Mesendoderm (in vitro differentiated cells): ENCODE measurements around the gene FANCG.

Experiments
- DNase-seq: peaks from one replicate; pipeline ENCODE4 v3.0.0; 2013
- H2AK5ac ChIP-seq: 2 replicates; pipeline ENCODE4 v1.6.1; 2013; ENCODE audit warnings: low read length, inconsistent platforms
- H2BK120ac ChIP-seq: 2 replicates; pipeline ENCODE4 v1.6.1; 2013; ENCODE audit warnings: low read depth, mild to moderate bottlenecking, low read length, moderate library complexity, mixed read lengths
- H2BK15ac ChIP-seq: replicated peaks from 2 replicates; pipeline ENCODE4 v1.6.1; 2013; ENCODE audit warnings: low read depth, mild to moderate bottlenecking, moderate library complexity
- H2BK5ac ChIP-seq: 2 replicates; pipeline ENCODE4 v1.6.1; 2013; ENCODE audit warnings: low read length, inconsistent platforms
- H3K18ac ChIP-seq: 2 replicates; pipeline ENCODE4 v1.6.1; 2013; ENCODE audit warnings: mild to moderate bottlenecking, low read length, mixed read lengths
- H3K23ac ChIP-seq: one replicate; pipeline ENCODE4 v1.6.1; 2013; ENCODE audit warnings: low read length
- H3K27ac ChIP-seq: 2 replicates; pipeline ENCODE4 v1.5.1; 2013; ENCODE audit warnings: low read depth, mild to moderate bottlenecking, inconsistent platforms, low read length, moderate library complexity
- H3K27me3 ChIP-seq: 2 replicates; pipeline ENCODE4 v1.6.1; 2013; ENCODE audit warnings: low read length, control low read depth, mild to moderate bottlenecking, inconsistent platforms; ENCODE audit not compliant: insufficient read depth, poor library complexity
- H3K36me3 ChIP-seq: 2 replicates; pipeline ENCODE4 v1.6.1; 2013; ENCODE audit warnings: low read length, inconsistent platforms; ENCODE audit not compliant: control insufficient read depth, insufficient read depth
- H3K4ac ChIP-seq: one replicate; pipeline ENCODE4 v1.6.1; 2013; ENCODE audit warnings: low read depth, mild to moderate bottlenecking, low read length, moderate library complexity
- H3K4me1 ChIP-seq: 2 replicates; pipeline ENCODE4 v1.6.1; 2013; ENCODE audit warnings: low read depth, low read length, inconsistent platforms; ENCODE audit not compliant: control insufficient read depth
- H3K4me2 ChIP-seq: 2 replicates; pipeline ENCODE4 v1.6.1; 2013; ENCODE audit warnings: low read length
- H3K4me3 ChIP-seq: 2 replicates; pipeline ENCODE4 v1.5.1; 2013; ENCODE audit warnings: mild to moderate bottlenecking, low read length
- H3K56ac ChIP-seq: one replicate; pipeline ENCODE4 v1.6.1; 2013; ENCODE audit warnings: low read length
- H3K79me1 ChIP-seq: 2 replicates; pipeline ENCODE4 v1.6.1; 2013; ENCODE audit warnings: low read length, inconsistent platforms
- H3K79me2 ChIP-seq: 2 replicates; pipeline ENCODE4 v1.6.1; 2013; ENCODE audit warnings: mild to moderate bottlenecking, low read length; ENCODE audit not compliant: control insufficient read depth, insufficient read depth
- H3K9ac ChIP-seq: 2 replicates; pipeline ENCODE4 v1.6.1; 2013; ENCODE audit warnings: low read length, inconsistent platforms
- H4K5ac ChIP-seq: one replicate; pipeline ENCODE4 v1.6.1; 2013; ENCODE audit warnings: low read length
- H4K8ac ChIP-seq: one replicate; pipeline ENCODE4 v1.6.1; 2013; ENCODE audit warnings: low read depth, mild to moderate bottlenecking, control low read depth, low read length, moderate library complexity
- WGBS: extraction: QIAGEN DNeasy Blood & Tissue Kit; methylation state at CpG from one replicate; pipeline ENCODE4 v1.1.7; 2013; ENCODE audit warnings: low lambda C conversion rate, missing lambda C conversion rate; ENCODE audit not compliant: insufficient coverage; ENCODE audit errors: extremely low coverage; 5-methylcytosine and 5-hydroxymethylcytosine counted together

The FANCG gene

GRCh38 chr9:35060548-35061207 lies 19.1 kb downstream of the FANCG start:
- H2BK120ac ChIP-seq = no peak overlapping the region
- H3K79me1 ChIP-seq = peaks cover 34% of the 10 kb centered on the region
- H3K4me2 ChIP-seq = no peak overlapping the region

GRCh38 chr9:35059438-35059837 lies 20.3 kb downstream of the FANCG start:
- H3K4me3 ChIP-seq = no peak overlapping the region
- H4K8ac ChIP-seq = no peak overlapping the region
- H4K5ac ChIP-seq = no peak overlapping the region
- H3K27ac ChIP-seq = no peak overlapping the region
- no peak overlapping the region for H2BK5ac ChIP-seq
- H3K79me1 ChIP-seq = peaks cover 28% of the 10 kb centered on the region
- no peak overlapping the region for H3K4me2 ChIP-seq
- no peak overlapping the region for H3K23ac ChIP-seq
- no peaks in the 10 kb centered on the region for H3K79me2 ChIP-seq
- no CpG with 5 or more reads among the region's 10 CpGs for WGBS
- no peak overlapping the region for H3K4ac ChIP-seq
- no peak overlapping the region for H2BK120ac ChIP-seq
- no peak for DNase-seq
- no peak overlapping the region for H3K56ac ChIP-seq
- H3K9ac ChIP-seq = no peak overlapping the region
- no peaks in the 10 kb centered on the region for H3K27me3 ChIP-seq
- peaks cover 63% of the 10 kb centered on the region for H3K36me3 ChIP-seq
- no peak overlapping the region for H2BK15ac ChIP-seq
- no peak overlapping the region for H2AK5ac ChIP-seq
- no peaks in the 10 kb centered on the region for H3K4me1 ChIP-seq
- no peak overlapping the region for H3K18ac ChIP-seq

More at GRCh38 chr9:35060548-35061207, 19.1 kb downstream of the FANCG start:
- no peak overlapping the region for H3K23ac ChIP-seq
- H3K56ac ChIP-seq = no peak overlapping the region
- no peak overlapping the region for H2AK5ac ChIP-seq
- peaks cover 4% of the 10 kb centered on the region for H3K79me2 ChIP-seq
- H3K9ac ChIP-seq = no peak overlapping the region
- H4K5ac ChIP-seq = no peak overlapping the region
- H3K18ac ChIP-seq = no peak overlapping the region
- DNase-seq = no peak
- H3K4me3 ChIP-seq = no peak overlapping the region
- no CpG with 5 or more reads among the region's 11 CpGs for WGBS
- peaks cover 72% of the 10 kb centered on the region for H3K36me3 ChIP-seq
- no peaks in the 10 kb centered on the region for H3K27me3 ChIP-seq
- H2BK5ac ChIP-seq = no peak overlapping the region
- no peak overlapping the region for H2BK15ac ChIP-seq
- no peaks in the 10 kb centered on the region for H3K4me1 ChIP-seq
- no peak overlapping the region for H4K8ac ChIP-seq
- H3K4ac ChIP-seq = no peak overlapping the region
- no peak overlapping the region for H3K27ac ChIP-seq

GRCh38 chr9:35057271-35057620 lies 22.5 kb downstream of the FANCG start:
- H2BK5ac ChIP-seq = no peak overlapping the region
- H3K79me2 ChIP-seq = no peaks in the 10 kb centered on the region
- H3K27me3 ChIP-seq = no peaks in the 10 kb centered on the region
- no peak overlapping the region for H4K8ac ChIP-seq
- H3K4me2 ChIP-seq = no peak overlapping the region
- peaks cover 46% of the 10 kb centered on the region for H3K36me3 ChIP-seq
- H2AK5ac ChIP-seq = no peak overlapping the region
- H3K18ac ChIP-seq = no peak overlapping the region
- H3K9ac ChIP-seq = no peak overlapping the region
- no peak overlapping the region for H2BK15ac ChIP-seq
- H2BK120ac ChIP-seq = no peak overlapping the region
- no peak overlapping the region for H3K4ac ChIP-seq
- whole genome bisulfite sequencing = no CpG with 5 or more reads among the region's 8 CpGs
- H4K5ac ChIP-seq = no peak overlapping the region
- H3K79me1 ChIP-seq = peaks cover 18% of the 10 kb centered on the region
- no peak for DNase-seq
- no peak overlapping the region for H3K27ac ChIP-seq
- H3K4me1 ChIP-seq = no peaks in the 10 kb centered on the region
- H3K4me3 ChIP-seq = no peak overlapping the region
- no peak overlapping the region for H3K56ac ChIP-seq
- H3K23ac ChIP-seq = no peak overlapping the region

GRCh38 chr9:35056571-35057270 lies 23.0 kb downstream of the FANCG start:
- Histone ChIP-seq H3K9ac (no peak overlapping the region), H3K4me3 (no peak overlapping the region), H3K4me1 (no peaks in the 10 kb centered on the region), H3K4me2 (no peak overlapping the region), H2BK120ac (no peak overlapping the region), H2AK5ac (no peak overlapping the region), H2BK5ac (no peak overlapping the region), H4K5ac (no peak overlapping the region), H3K36me3 (peaks cover 41% of the 10 kb centered on the region), H3K18ac (no peak overlapping the region), H3K4ac (no peak overlapping the region), H3K79me1 (peaks cover 14% of the 10 kb centered on the region), H3K56ac (no peak overlapping the region), H3K27me3 (no peaks in the 10 kb centered on the region), H3K79me2 (no peaks in the 10 kb centered on the region), H2BK15ac (no peak overlapping the region), H3K23ac (no peak overlapping the region), H3K27ac (no peak overlapping the region), H4K8ac (no peak overlapping the region)
- no CpG with 5 or more reads among the region's 9 CpGs for WGBS
- no peak for DNase-seq

GRCh38 chr9:35054871-35055644 lies 24.7 kb downstream of the FANCG start:
- no CpG with 5 or more reads among the region's 14 CpGs for WGBS
- Histone ChIP-seq H3K4me1 (no peaks in the 10 kb centered on the region), H3K4ac (no peak overlapping the region), H4K8ac (no peak overlapping the region), H3K79me1 (peaks cover 6% of the 10 kb centered on the region), H3K56ac (no peak overlapping the region), H3K9ac (no peak overlapping the region), H2AK5ac (no peak overlapping the region), H4K5ac (no peak overlapping the region), H3K23ac (no peak overlapping the region), H3K79me2 (no peaks in the 10 kb centered on the region), H3K4me3 (no peak overlapping the region), H3K27me3 (no peaks in the 10 kb centered on the region), H3K27ac (no peak overlapping the region), H2BK15ac (no peak overlapping the region), H3K4me2 (no peak overlapping the region), H2BK5ac (no peak overlapping the region), H3K18ac (no peak overlapping the region), H3K36me3 (peaks cover 26% of the 10 kb centered on the region), H2BK120ac (no peak overlapping the region)
- DNase-seq = no peak
